Caco-2 (cell line): ENCODE results near the gene XIST. TPM values are rescaled to one million over a fixed set of nuclear protein-coding genes. Genes with fewer than 3 reads are reported as not detected.

ENCODE experiments used
- BruUV-seq: library from RNA; stranded (reverse); fragments of 400-500 nt; replicated peaks from 2 replicates; lab custom pipeline; 2021; lab: Mats Ljungman, UMichigan
- CTCF ChIA-PET: fragments of 300-600 bp; sonication (Branson Sonifier 250); formaldehyde crosslinking; loops from one replicate; lab custom pipeline; 2022; ENCODE audit warnings: antibody characterized with exemption; lab: Charles Lee
- POLR2A ChIA-PET: fragments of 300-600 bp; sonication (Branson Sonifier 250); formaldehyde crosslinking; loops from one replicate; lab custom pipeline; 2022; ENCODE audit warnings: antibody characterized with exemption; lab: Charles Lee
- DNase-seq, 2 experiments: peaks; one replicate each; pipeline versions ENCODE4 v3.0.0 to v3.0.0-alpha.2; 2020 to 2022
- H3K27me3 ChIP-seq: replicated peaks from 2 replicates; pipeline ENCODE4 v1.6.0; 2011; ENCODE audit warnings: low read length; ENCODE audit not compliant: control insufficient read depth, insufficient read depth
- H3K36me3 ChIP-seq: 2 replicates; pipeline ENCODE4 v1.5.1; 2011; ENCODE audit warnings: low read length; ENCODE audit not compliant: control insufficient read depth, insufficient read depth
- H3K4me1 ChIP-seq: fragments of 250-450 bp; sonication (Bioruptor Pico); 2 replicates; pipeline ENCODE4 v1.5.1; 2020; ENCODE audit warnings: mild to moderate bottlenecking
- H3K4me3 ChIP-seq: 2 replicates; pipeline ENCODE4 v1.5.1; 2011; ENCODE audit warnings: low read depth, mild to moderate bottlenecking, control low read depth, low read length
- H3K9me3 ChIP-seq: fragments of 250-450 bp; sonication (Bioruptor Pico); 2 replicates; pipeline ENCODE4 v1.5.1; 2020; ENCODE audit warnings: mild to moderate bottlenecking, moderate library complexity
- H3K27ac Mint-ChIP-seq: one replicate; pipeline ENCODE4 v1.8.0; 2022; ENCODE audit warnings: mixed read lengths; ENCODE audit not compliant: unreplicated experiment
- H3K27me3 Mint-ChIP-seq: one replicate; pipeline ENCODE4 v1.8.0; 2022; ENCODE audit warnings: mixed read lengths; ENCODE audit not compliant: insufficient read depth, unreplicated experiment
- H3K36me3 Mint-ChIP-seq: one replicate; pipeline ENCODE4 v1.8.0; 2022; ENCODE audit warnings: mild to moderate bottlenecking, mixed read lengths; ENCODE audit not compliant: insufficient read depth, unreplicated experiment
- H3K4me1 Mint-ChIP-seq: one replicate; pipeline ENCODE4 v1.8.0; 2022; ENCODE audit warnings: low read depth, mixed read lengths; ENCODE audit not compliant: unreplicated experiment
- H3K4me3 Mint-ChIP-seq: one replicate; pipeline ENCODE4 v1.8.0; 2022; ENCODE audit warnings: mild to moderate bottlenecking, moderate library complexity, mixed read lengths; ENCODE audit not compliant: unreplicated experiment
- H3K9me3 Mint-ChIP-seq: one replicate; pipeline ENCODE4 v1.8.0; 2022; ENCODE audit warnings: mixed read lengths; ENCODE audit not compliant: unreplicated experiment
- intact Hi-C: fragments of 100-400 bp; cut with micrococcal nuclease; formaldehyde crosslinking; loops from one replicate; pipeline ENCODE4 v1.10.0; 2022; ENCODE audit not compliant: unreplicated experiment
- total RNA-seq: library from RNA; stranded (reverse); gene quantifications from 2 replicates; pipeline ENCODE4 v1.2.3, GENCODE V29; 2022
- TF ChIP-seq, protein P1 (sequence below), 2 experiments: fragments of 200-600 bp in 1 of 2; IDR thresholded peaks; 1 replicate in 1 of 2; 2 replicates in 1 of 2; pipeline versions ENCODE4 v1.5.1 to v1.8.0; 2011 to 2022; ENCODE audit warnings: antibody characterized with exemption in 1 of 2, control low read depth in 1 of 2, inconsistent platforms in 1 of 2, low read depth in 1 of 2, low read length in 1 of 2, mild to moderate bottlenecking in 1 of 2, moderate library complexity in 1 of 2; ENCODE audit not compliant: insufficient read depth in 1 of 2, severe bottlenecking in 1 of 2, unreplicated experiment in 1 of 2

XIST gene
- total RNA-seq, 1 experiment from 2014 or later, result 0.18 TPM

GRCh38 chrX:73838123-73838522 is 14.4 kb downstream of the XIST start:
- no peaks in the 10 kb centered on the region for H3K9me3 ChIP-seq
- intact Hi-C loops, result no loop called here
- TF ChIP-seq, protein P1, sequence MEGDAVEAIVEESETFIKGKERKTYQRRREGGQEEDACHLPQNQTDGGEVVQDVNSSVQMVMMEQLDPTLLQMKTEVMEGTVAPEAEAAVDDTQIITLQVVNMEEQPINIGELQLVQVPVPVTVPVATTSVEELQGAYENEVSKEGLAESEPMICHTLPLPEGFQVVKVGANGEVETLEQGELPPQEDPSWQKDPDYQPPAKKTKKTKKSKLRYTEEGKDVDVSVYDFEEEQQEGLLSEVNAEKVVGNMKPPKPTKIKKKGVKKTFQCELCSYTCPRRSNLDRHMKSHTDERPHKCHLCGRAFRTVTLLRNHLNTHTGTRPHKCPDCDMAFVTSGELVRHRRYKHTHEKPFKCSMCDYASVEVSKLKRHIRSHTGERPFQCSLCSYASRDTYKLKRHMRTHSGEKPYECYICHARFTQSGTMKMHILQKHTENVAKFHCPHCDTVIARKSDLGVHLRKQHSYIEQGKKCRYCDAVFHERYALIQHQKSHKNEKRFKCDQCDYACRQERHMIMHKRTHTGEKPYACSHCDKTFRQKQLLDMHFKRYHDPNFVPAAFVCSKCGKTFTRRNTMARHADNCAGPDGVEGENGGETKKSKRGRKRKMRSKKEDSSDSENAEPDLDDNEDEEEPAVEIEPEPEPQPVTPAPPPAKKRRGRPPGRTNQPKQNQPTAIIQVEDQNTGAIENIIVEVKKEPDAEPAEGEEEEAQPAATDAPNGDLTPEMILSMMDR (IDR thresholded peaks at IDR 0.05; ENCODE audit: insufficient read depth in 1 of 2, low read depth in 1 of 2, low read length in 1 of 2, severe bottlenecking in 1 of 2, unreplicated experiment in 1 of 2), result no peak
- H3K9me3 Mint-ChIP-seq, result no peaks in the 10 kb centered on the region
- no peaks in the 10 kb centered on the region for H3K36me3 ChIP-seq
- no peaks in the 10 kb centered on the region for H3K27me3 Mint-ChIP-seq
- H3K4me3 ChIP-seq, result no peak overlapping the region
- DNase-seq, result no peak
- no peaks in the 10 kb centered on the region for H3K27me3 ChIP-seq
- H3K4me3 Mint-ChIP-seq, result no peak overlapping the region
- H3K4me1 Mint-ChIP-seq, result no peaks in the 10 kb centered on the region
- no TSS peak for BruUV-seq
- H3K36me3 Mint-ChIP-seq, result no peaks in the 10 kb centered on the region
- POLR2A ChIA-PET, result no interaction called here
- no peak overlapping the region for H3K27ac Mint-ChIP-seq
- H3K4me1 ChIP-seq, result no peaks in the 10 kb centered on the region
- CTCF ChIA-PET, result no interaction called here

DNA sequence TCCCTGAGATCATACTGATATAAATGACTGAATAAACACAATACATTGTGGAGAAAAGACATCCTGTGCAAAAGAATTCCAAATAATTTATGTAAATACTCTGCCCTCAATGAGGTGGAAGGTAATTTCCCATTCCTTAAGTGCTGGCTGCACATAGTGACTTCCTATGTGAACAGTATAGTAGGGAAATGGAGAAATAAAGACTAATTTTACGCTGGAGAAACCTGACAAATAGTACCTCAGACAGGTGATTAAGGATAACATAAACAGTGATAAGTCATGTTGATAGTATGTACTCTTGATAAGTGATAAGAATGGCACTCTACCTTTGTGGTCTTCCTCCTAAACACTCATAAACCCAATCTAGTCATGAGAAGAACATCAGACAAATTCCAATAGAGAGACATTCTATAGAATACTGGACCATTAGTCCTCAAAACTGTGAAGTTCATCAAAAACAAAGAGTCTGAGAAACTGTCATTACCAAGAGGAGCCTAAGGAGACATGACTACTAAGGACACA is 15.5 kb downstream of the XIST start:
- no peak overlapping the region for H3K4me3 ChIP-seq
- intact Hi-C loops, result no loop called here
- TF ChIP-seq, protein P1 (IDR thresholded peaks at IDR 0.05; ENCODE audit: insufficient read depth in 1 of 2, low read depth in 1 of 2, low read length in 1 of 2, severe bottlenecking in 1 of 2, unreplicated experiment in 1 of 2), result no peak
- no peaks in the 10 kb centered on the region for H3K36me3 Mint-ChIP-seq
- no peaks in the 10 kb centered on the region for H3K9me3 Mint-ChIP-seq
- BruUV-seq, result no TSS peak
- H3K27me3 ChIP-seq, result no peaks in the 10 kb centered on the region
- CTCF ChIA-PET, result no interaction called here
- no peaks in the 10 kb centered on the region for H3K4me1 Mint-ChIP-seq
- no peak overlapping the region for H3K4me3 Mint-ChIP-seq
- no peak for DNase-seq
- POLR2A ChIA-PET, result no interaction called here
- no peaks in the 10 kb centered on the region for H3K4me1 ChIP-seq
- no peaks in the 10 kb centered on the region for H3K27me3 Mint-ChIP-seq
- H3K27ac Mint-ChIP-seq, result no peak overlapping the region
- H3K9me3 ChIP-seq, result no peaks in the 10 kb centered on the region
- H3K36me3 ChIP-seq, result no peaks in the 10 kb centered on the region

DNA sequence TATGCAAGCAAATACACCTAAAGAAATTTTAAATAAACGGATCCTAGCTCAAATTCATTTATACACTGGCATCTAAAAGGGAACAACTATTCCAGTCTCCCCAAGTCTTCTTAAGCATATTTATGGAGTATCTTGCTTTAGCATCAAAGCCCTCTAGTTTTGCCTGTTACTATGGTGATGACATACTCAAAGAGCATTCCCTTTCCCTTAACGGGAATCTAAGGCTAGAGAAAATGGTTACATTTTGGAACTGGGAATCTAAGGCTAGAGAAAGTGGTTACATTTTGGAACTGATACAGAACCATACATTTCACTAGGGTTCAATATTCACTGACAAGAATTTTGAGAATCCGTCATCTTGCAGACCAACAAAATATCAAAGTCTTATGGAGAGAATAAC is 18.3 kb downstream of the XIST start:
- no TSS peak for BruUV-seq
- H3K36me3 Mint-ChIP-seq, result no peaks in the 10 kb centered on the region
- no peaks in the 10 kb centered on the region for H3K4me1 Mint-ChIP-seq
- Histone ChIP-seq H3K36me3 (no peaks in the 10 kb centered on the region), H3K9me3 (no peaks in the 10 kb centered on the region), H3K4me1 (no peaks in the 10 kb centered on the region), H3K4me3 (no peak overlapping the region), H3K27me3 (no peaks in the 10 kb centered on the region)
- peaks cover 3% of the 10 kb centered on the region for H3K27me3 Mint-ChIP-seq
- H3K9me3 Mint-ChIP-seq, result no peaks in the 10 kb centered on the region
- no peak overlapping the region for H3K27ac Mint-ChIP-seq
- intact Hi-C loops, result no loop called here
- CTCF ChIA-PET, result no interaction called here
- TF ChIP-seq, protein P1 (IDR thresholded peaks at IDR 0.05; ENCODE audit: insufficient read depth in 1 of 2, low read depth in 1 of 2, low read length in 1 of 2, severe bottlenecking in 1 of 2, unreplicated experiment in 1 of 2), result no peak
- DNase-seq, result no peak
- no peak overlapping the region for H3K4me3 Mint-ChIP-seq
- POLR2A ChIA-PET, result no interaction called here
